Stimulated activated CD8-positive, alpha-beta memory T cell treated with anti-CD3 and anti-CD28 coated beads, Interleukin-2, amount 100 ng/mL, for 1 hour (primary cell): ENCODE measurements around the gene ARHGEF39.
"Not testable (repeated sequence)": the region's sequence is repeated elsewhere in the genome, so short reads cannot be mapped to it uniquely, and the experiment has no call there.

Experiments
- DNase-seq, 2 donors: peaks; one replicate each; pipeline ENCODE4 v3.0.0-alpha.2; 2020; ENCODE audit warnings: low read depth in 2 of 2

Gene ARHGEF39

GRCh38 chr9:35618854-35619799, 45.9 kb downstream of the ARHGEF39 start:
- peak in 1 of 2 donors; percentile 24 for DNase-seq

GRCh38 chr9:35618325-35618727, 46.7 kb downstream of the ARHGEF39 start, which contains the start of gene CD72:
CD72 (minus strand) TSS chr9:35618413; CDS start chr9:35618303, 110 bp downstream.
- DNase-seq = no peak

GRCh38 chr9:35617548-35617947, 47.4 kb downstream of the ARHGEF39 start:
- no peak for DNase-seq

GRCh38 chr9:35616681-35617459, 48.1 kb downstream of the ARHGEF39 start:
- DNase-seq = peak; percentile 45 to 50

- no peak for DNase-seq
Observed at GRCh38 chr9:35615981-35616680, 48.9 kb downstream of the ARHGEF39 start.

- DNase-seq = no peak
Observed at GRCh38 chr9:35612843-35613242, 52.2 kb downstream of the ARHGEF39 start.

- DNase-seq = not testable (repeated sequence)
Observed at GRCh38 chr9:35612066-35612465, 52.9 kb downstream of the ARHGEF39 start.

GRCh38 chr9:35611230-35611797, 53.7 kb downstream of the ARHGEF39 start:
- DNase-seq = peak; percentile 26 to 27

GRCh38 chr9:35609820-35610163, 55.2 kb downstream of the ARHGEF39 start:
- no peak for DNase-seq
